Keratinocyte (primary cell): ENCODE data around the gene MRPL34. TPM values are rescaled to one million over a fixed set of nuclear protein-coding genes. Genes with fewer than 3 reads are reported as not detected.

Experiments used
- DNase-seq: peaks from one replicate; pipeline ENCODE4 v3.0.0-alpha.2; 2011; ENCODE audit warnings: low read depth, missing footprints, low spot score
- FAIRE-seq: peaks from 2 replicates; lab custom pipeline; 2011; peaks lifted over from hg19 to GRCh38; lab: Jason Lieb, UNC
- H2AFZ ChIP-seq: 2 replicates; pipeline ENCODE4 v1.6.0; 2012; ENCODE audit warnings: low read length, control low read depth, inconsistent platforms; ENCODE audit not compliant: control insufficient read depth
- H3K27ac ChIP-seq: 2 replicates; pipeline ENCODE4 v1.5.1; 2011; ENCODE audit warnings: low read length; ENCODE audit not compliant: control insufficient read depth, insufficient read depth
- H3K27me3 ChIP-seq: 3 replicates; pipeline ENCODE4 v1.6.0; 2011; ENCODE audit warnings: low read length; ENCODE audit not compliant: control insufficient read depth, insufficient read depth; ENCODE audit errors: extremely low read depth
- H3K36me3 ChIP-seq, 2 experiments: 2 replicates in 1 of 2; 3 replicates in 1 of 2; pipeline ENCODE4 v1.5.1; 2011; ENCODE audit warnings: low read length in 2 of 2, mild to moderate bottlenecking in 1 of 2; ENCODE audit not compliant: control insufficient read depth in 2 of 2, insufficient read depth in 2 of 2; ENCODE audit errors: extremely low read depth in 1 of 2
- H3K4me1 ChIP-seq: 3 replicates; pipeline ENCODE4 v1.5.1; 2011; ENCODE audit warnings: low read length; ENCODE audit not compliant: control insufficient read depth, insufficient read depth; ENCODE audit errors: extremely low read depth
- H3K4me2 ChIP-seq: 3 replicates; pipeline ENCODE4 v1.6.0; 2011; ENCODE audit warnings: low read depth, low read length; ENCODE audit not compliant: control insufficient read depth, insufficient read depth; ENCODE audit errors: extremely low read depth
- H3K4me3 ChIP-seq, 3 experiments: fragments of 200-600 bp in 1 of 3; sonication (generic) in 1 of 3; 2 replicates in 2 of 3; 3 replicates in 1 of 3; pipeline ENCODE4 v1.5.1; 2011 to 2016; ENCODE audit warnings: low read length in 3 of 3, mild to moderate bottlenecking in 3 of 3, control low read depth in 2 of 3, inconsistent platforms in 1 of 3, low read depth in 1 of 3, mixed read lengths in 1 of 3, mixed run types in 1 of 3, moderate library complexity in 1 of 3; ENCODE audit not compliant: control insufficient read depth in 2 of 3, insufficient read depth in 2 of 3; ENCODE audit errors: extremely low read depth in 1 of 3
- H3K79me2 ChIP-seq: 2 replicates; pipeline ENCODE4 v1.6.0; 2012; ENCODE audit warnings: low read length; ENCODE audit not compliant: control insufficient read depth, insufficient read depth
- H3K9ac ChIP-seq: 3 replicates; pipeline ENCODE4 v1.6.0; 2011; ENCODE audit warnings: low read length; ENCODE audit not compliant: control insufficient read depth, insufficient read depth; ENCODE audit errors: extremely low read depth
- H3K9me1 ChIP-seq: 3 replicates; pipeline ENCODE4 v1.6.0; 2011; ENCODE audit warnings: low read length; ENCODE audit not compliant: control insufficient read depth, insufficient read depth; ENCODE audit errors: extremely low read depth
- H3K9me3 ChIP-seq: 2 replicates; pipeline ENCODE4 v1.5.1; 2012; ENCODE audit warnings: low read depth, low read length; ENCODE audit not compliant: control insufficient read depth
- H4K20me1 ChIP-seq: 3 replicates; pipeline ENCODE4 v1.6.0; 2011; ENCODE audit warnings: low read length; ENCODE audit not compliant: control insufficient read depth, insufficient read depth; ENCODE audit errors: extremely low read depth
- CTCF ChIP-seq, 3 experiments: IDR thresholded peaks in 1 of 3; conservative IDR thresholded peaks in 1 of 3; optimal IDR thresholded peaks in 1 of 3; 2 replicates in 2 of 3; 3 replicates in 1 of 3; pipeline versions ENCODE3 to v1.5.1; 2011; ENCODE audit warnings: low read length in 3 of 3, mild to moderate bottlenecking in 3 of 3, moderate library complexity in 2 of 3, control low read depth in 1 of 3, inconsistent platforms in 1 of 3; ENCODE audit not compliant: insufficient read depth in 2 of 3; ENCODE audit errors: extremely low read depth in 1 of 3
- EZH2 ChIP-seq: IDR thresholded peaks from one replicate; pipeline ENCODE4 v1.6.1; 2012; ENCODE audit warnings: inconsistent platforms, mild to moderate bottlenecking, low read length, moderate library complexity
- dilution Hi-C: fragments of 300-500 bp; cut with MboI; formaldehyde crosslinking; loops from one replicate; pipeline ENCODE4 v1.7.0; 2020; ENCODE audit warnings: low sequenced_read_pairs; ENCODE audit not compliant: extremely low pct_ligation_motif_present
- polyA plus RNA-seq, 5 experiments: library from polyadenylated mRNA; depleted of rRNA in 3 of 5; stranded (reverse) in 3 of 5; stranded (forward) in 1 of 5; unstranded in 1 of 5; fragments of >200 nt; gene quantifications; 1 replicate in 1 of 5; 2 replicates in 3 of 5; 3 replicates in 1 of 5; pipeline versions ENCODE4 v1.2.1 to v1.2.3, GENCODE V29; 2011 to 2012; ENCODE audit warnings: missing spikeins in 2 of 5, low read depth in 1 of 5, low replicate concordance in 1 of 5

The MRPL34 gene
- polyA plus RNA-seq, 1 donor (not counting 4 experiments of a cell fraction or from before 2014, with no cell fraction given): 63.7 TPM

GRCh38 chr19:17328517-17329365, 23.1 kb downstream of the MRPL34 start:
- Histone ChIP-seq H3K4me1 (peaks cover 15% of the 10 kb centered on the region), H3K4me2 (peak overlapping the region; percentile 74), H2AFZ (peak overlapping the region; percentile 36), H3K27me3 (peaks cover 25% of the 10 kb centered on the region), H3K9me3 (no peaks in the 10 kb centered on the region), H3K9ac (peak overlapping the region; percentile 52), H3K79me2 (no peaks in the 10 kb centered on the region), H3K9me1 (no peaks in the 10 kb centered on the region), H4K20me1 (no peaks in the 10 kb centered on the region), H3K27ac (no peak overlapping the region), H3K36me3 (no peaks in the 10 kb centered on the region), H3K4me3 (peak overlapping the region; percentile 22 to 59 (median 58))
- dilution Hi-C loops: no loop called here
- TF ChIP-seq CTCF (optimal IDR thresholded peaks at IDR 0.05 in 1 of 3, IDR thresholded peaks at IDR 0.05 in 1 of 3, conservative IDR thresholded peaks at IDR 0.05 in 1 of 3; ENCODE audit: extremely low read depth in 1 of 3, insufficient read depth in 2 of 3, low read length in 3 of 3) (peak in 1 of 3 experiments; percentile 4), EZH2 (no peak)
- FAIRE-seq (no peak), DNase-seq (no peak)

GRCh38 chr19:17329366-17330261, 23.9 kb downstream of the MRPL34 start:
- peak overlapping the region; percentile 31 for H3K4me2 ChIP-seq
- H3K9ac ChIP-seq: no peak overlapping the region
- H3K4me3 ChIP-seq: no peak overlapping the region
- H3K79me2 ChIP-seq: no peaks in the 10 kb centered on the region
- H4K20me1 ChIP-seq: no peaks in the 10 kb centered on the region
- no peaks in the 10 kb centered on the region for H3K9me3 ChIP-seq
- DNase-seq (no peak), FAIRE-seq (no peak)
- H3K27me3 ChIP-seq: peaks cover 25% of the 10 kb centered on the region
- TF ChIP-seq CTCF (optimal IDR thresholded peaks at IDR 0.05 in 1 of 3, IDR thresholded peaks at IDR 0.05 in 1 of 3, conservative IDR thresholded peaks at IDR 0.05 in 1 of 3; ENCODE audit: extremely low read depth in 1 of 3, insufficient read depth in 2 of 3, low read length in 3 of 3) (no peak), EZH2 (peak; percentile 80)
- no peaks in the 10 kb centered on the region for H3K36me3 ChIP-seq
- H3K9me1 ChIP-seq: no peaks in the 10 kb centered on the region
- no peak overlapping the region for H3K27ac ChIP-seq
- H2AFZ ChIP-seq: no peak overlapping the region
- peaks cover 20% of the 10 kb centered on the region for H3K4me1 ChIP-seq
- dilution Hi-C loops: no loop called here
